Stimulated activated naive CD4-positive, alpha-beta T cell treated with Interleukin-2 at 50 U/mL for 16 hours (primary cell): Measurements from ENCODE around the gene TNIP1.

Source experiments
- DNase-seq: peaks from one replicate; lab custom pipeline; 2025; lab: John Stamatoyannopoulos, UW

Gene TNIP1

DNA sequence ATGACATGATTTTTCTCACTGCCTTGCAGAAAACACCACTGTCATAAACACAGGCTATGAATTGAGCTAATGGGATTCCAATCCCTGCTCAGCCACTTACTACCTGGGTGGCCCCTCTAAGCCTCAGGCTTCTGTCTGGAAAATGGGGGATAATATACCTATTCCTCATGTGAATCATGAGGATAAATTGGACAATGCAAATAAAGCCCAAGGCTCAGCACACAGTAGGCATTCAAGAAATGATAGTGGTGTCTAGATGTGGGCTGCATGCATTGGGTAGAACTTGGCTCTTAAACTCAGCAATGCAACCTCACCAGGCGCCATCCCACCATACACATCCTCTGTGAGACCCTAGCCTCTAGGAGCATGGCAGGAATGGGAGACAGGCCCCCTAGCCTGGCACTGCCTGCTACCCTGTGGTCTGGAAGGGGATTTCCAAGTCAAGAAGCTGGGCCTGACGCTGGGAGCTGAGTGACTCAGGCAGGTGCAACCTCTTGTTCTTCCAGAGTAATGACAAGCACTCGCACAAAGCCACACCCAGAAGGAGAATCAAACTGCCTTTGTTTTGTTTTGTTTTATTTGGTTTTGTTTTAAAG lies 2.3 kb upstream of the TNIP1 start:
- peak; percentile 76 for DNase-seq

DNA sequence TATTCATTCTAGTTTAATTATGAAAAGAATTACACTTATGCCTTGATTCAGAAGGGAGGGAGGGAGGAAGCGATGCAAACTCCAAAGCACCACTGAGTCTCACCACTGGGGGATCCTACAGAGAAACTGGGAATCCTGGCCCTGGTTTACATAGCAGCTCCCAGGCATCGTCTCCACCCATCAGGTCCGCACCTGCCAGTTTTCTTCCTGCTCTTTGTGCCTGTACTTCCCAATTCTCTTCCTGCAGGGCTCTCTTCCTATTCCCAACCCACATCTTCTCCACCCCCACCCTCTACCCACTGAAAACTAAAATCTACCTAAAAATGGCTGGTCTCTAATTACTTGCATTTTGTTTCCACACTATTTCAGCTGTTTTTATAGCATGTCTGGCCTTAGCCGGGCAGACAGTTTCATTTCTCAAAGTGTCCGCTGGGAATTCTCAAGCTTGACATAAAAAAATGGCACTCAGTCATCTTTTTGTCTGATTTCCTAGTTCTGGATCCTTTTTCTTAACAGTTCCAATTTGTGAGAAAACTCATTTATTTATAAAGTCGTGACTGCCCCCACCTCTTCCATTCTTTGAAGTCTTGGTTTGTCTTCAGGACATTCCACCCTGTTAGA lies 1.6 kb upstream of the TNIP1 start:
- DNase-seq = no peak

DNA sequence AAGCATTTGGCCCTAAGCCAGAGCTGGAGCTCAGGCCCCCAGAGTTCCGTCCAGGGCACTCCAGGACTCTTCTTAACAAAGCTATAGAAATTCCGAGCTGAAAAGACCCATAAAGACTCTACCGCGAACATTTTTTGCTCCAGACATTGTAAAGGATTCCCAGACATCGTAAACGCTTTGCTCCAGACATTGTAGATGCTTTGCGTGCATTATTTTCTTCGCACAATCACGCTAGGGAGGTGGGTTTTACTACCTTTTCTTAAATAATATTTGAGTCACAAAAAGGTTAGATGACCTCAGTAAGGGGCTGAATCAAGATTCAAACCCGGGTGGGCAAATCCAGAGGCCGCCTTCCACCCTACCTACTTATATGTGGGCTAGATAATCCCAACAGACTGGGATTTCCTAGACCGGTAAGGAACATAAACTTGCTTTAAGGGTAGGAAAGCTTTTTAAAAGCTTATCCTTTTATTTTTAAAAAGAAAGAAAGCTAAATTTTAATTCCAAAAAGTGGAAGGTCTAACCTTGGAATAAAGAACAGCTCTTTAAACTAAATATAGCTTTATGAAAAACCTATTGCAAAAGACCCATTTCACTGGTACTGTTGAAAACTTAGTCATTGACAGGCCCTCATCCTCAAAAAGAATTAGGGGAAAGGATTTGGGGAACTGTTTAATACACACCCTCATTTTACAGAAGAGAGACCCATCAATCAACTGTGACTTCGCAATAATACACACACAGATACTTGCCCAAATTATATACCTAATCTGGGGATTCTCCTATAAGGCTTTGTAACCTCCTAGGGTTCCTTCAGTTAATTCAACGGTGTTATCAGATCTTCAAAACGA lies 822 bp upstream of the TNIP1 start:
- DNase-seq = peak; percentile 23

DNA sequence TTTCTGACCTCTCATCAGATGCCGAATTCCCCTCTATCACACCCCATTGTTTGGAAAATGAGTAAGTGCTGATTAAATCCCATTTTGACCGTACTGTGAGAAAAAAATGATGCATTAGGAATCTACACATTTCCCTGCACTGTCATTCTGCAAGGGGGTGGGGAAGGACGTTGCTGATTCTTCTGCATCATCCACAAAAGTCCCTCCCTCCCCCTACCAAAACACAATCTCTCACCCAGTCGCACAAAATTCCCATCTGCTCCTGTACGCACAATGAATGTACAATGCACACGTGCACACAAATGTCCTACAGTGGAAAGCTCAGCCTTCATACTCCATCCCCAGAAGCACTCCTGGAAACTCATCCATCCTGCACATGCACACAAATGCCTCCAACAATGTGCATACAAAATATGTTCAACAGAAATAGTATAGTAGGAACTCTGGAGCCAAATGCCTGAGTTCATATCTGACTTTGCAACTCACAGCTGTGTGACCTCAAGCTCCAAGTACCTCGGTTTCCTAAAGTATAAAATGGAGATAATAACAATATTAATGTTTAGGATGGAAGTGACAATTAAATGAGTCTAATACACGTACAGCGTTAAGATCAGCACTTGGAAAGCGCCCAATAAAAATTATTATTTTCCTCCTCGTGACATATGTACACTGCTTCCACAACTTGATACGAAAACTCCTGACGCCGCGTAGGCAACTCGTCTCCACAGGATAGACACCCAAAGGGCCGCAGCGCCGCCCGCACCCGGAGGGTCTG lies 809 bp downstream of the TNIP1 start:
- DNase-seq = peak; percentile 41

DNA sequence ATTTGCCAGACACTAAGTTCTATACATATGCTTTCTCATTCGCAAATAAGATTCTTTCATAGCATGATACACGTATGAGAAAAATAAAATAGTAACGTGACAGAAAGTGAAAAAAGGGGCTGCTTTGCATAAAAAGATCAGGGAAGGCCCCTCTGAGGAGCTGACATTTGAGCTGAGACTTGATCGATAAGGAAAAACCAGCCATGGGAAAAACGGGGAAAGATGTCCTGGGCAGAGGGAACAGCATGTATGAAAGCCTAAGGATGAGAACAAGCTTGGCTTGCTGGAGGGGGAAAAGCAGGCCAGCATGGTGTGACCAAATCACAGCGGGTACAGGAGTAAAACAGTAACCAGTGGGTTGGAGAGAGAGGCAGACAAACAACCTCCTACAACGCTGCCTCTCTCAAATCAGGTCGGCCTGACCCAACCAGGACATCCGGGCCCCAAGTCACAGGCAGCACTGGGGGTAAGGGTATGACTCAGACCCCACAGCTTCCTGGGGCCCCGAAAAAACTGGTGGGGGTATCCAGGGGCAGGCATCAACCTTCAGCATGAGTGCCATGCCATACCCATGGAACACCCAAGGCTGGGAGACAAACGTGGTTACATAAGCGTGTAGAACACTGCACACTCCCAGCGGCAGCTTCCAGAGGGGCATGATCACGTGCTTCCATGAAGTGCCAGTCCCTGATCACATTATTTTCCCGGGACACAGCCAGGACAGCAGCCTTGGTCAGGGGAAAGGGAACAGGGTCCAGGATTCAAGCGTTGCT lies 2.2 kb downstream of the TNIP1 start:
- peak; percentile 83 for DNase-seq

DNA sequence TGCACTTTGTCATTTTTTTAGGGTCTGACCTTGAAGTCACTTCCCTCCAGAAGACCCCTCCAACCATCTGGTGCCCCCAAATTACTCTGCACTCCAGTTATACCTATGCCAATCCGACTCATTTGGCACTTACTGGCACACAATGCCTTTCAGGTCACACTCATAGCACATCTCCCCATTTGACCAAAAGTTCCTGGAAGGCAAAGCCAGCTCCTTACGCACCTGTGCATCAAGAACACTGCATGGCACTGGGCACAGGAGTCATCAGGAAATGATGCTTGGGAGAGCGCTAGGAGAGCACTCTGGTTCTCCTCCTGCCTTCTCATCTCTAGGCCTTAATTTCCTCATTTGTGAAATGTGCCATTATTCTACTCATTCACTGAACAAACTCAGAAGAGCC lies 2.9 kb downstream of the TNIP1 start:
- DNase-seq = no peak

DNA sequence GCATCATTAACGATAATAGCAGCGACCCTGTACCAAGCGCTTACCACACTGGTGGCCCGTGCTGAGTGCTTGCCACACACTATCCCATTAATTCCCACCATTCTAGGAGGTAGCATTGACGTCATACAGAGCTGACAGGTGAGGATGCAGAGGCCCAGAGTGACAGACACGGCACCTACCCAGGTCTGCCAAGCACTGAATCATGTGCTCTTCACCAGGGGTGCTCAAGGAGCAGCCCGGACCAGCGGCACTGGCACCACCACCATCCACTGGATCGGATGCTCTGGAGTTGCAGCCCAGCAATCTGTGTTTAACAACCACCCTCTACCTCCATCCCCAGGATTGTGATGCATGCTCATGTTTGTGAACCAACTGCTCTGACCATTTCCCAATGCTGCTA lies 3.4 kb downstream of the TNIP1 start:
- no peak for DNase-seq

DNA sequence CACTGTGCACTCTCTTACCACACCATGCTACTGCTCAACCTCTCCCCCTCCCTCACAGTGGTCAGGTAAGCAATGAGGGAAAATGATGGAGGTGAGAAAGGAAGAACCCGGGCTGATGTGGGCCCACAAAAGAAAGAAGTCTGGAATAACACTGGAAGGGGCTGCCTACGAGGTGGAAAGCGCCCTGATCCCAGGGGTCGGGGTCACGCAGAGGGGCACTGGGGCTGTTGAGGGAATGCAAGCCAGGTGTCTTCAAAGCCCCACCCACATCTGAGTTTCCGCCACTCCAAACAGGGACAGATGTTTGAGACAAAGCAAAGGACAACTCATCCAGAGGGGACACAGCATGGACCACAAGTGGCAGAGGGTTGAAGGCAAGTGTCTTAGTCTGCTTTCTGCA lies 4.2 kb downstream of the TNIP1 start:
- DNase-seq = no peak

DNA sequence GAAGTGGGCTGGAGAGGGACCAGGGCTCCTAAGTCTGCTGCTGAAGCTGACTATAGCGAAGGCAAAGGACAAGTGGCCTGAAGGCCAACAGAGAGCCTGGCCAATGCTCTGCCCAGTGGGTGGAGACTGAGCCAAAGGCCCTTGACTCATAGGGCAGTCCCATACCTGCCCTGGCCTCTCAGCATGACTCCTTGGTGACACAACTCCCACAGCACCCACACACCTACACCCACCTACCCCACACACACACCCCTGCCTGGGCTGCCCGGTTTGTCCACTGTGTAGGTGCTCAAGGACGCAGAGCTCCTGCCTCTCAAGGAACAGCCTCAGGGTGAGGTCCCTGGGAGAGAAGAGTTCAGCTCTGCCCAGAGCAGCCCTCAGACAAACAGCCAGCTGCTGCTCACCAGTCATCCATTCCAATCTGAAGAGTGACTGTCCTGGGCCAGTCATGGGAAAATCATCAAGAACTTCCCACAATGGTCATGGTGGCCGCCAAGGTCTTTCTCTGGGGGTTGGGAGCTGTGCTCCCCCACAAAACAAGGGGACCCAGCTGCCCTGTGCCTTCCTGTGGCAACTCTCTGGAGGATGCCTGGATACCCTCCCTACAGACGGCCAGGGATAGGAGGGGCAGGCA lies 5.0 kb downstream of the TNIP1 start:
- no peak for DNase-seq

DNA sequence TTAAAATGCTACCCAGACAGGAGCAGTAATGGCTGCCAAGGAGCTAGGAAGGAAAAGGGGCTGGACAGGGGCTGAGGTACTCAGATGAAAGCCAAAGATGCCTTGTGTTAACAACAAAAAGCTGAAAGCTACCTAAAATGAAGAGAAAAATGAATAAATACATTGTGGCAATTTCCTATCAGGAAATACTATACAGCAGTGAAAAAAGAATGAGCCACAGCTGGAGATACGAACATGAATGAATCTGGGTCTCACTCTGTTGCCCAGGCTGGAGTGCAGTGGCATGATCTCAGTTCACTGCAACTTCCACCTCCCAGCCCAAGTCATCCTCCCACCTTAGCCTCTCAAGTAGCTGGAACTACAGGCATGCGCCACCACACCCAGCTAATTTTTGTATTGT lies 6.3 kb downstream of the TNIP1 start:
- no peak for DNase-seq

DNA sequence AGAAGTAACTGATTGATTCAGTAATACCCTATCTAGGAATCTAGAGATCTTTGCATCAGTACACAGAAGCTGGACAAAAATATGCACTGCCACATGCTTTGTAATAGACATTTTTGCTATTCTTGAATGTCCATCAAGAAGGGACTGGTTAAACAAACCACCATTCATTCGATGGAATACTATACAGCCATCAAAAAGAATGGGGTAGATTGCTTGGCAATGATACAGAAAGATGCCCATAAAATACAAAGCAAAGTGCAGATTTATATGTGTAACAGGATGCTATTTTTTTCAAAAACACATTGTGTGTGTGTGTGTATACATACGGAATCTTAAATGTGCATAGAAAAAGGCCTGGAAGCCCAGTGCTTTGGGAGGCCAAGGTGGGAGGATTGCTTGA lies 7.6 kb downstream of the TNIP1 start:
- DNase-seq = no peak

DNA sequence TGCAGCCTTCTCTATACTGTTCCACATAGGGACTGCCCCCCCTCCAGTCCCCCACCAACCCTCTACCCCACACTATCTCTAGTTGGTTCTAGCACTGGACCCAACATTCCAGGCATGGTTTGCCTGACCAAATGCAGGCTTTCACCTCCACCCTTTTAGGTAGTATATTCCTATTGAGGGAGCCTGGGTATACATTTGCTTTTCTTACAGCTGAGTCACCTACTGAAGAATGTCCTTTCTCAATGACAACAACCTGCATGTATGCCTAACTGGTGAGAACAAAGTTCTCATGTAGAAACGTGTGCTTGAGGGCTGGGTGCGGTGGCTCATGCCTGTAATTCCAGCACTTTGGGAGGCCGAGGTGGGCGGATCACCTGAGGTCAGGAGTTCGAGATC lies 8.2 kb downstream of the TNIP1 start:
- no peak for DNase-seq

DNA sequence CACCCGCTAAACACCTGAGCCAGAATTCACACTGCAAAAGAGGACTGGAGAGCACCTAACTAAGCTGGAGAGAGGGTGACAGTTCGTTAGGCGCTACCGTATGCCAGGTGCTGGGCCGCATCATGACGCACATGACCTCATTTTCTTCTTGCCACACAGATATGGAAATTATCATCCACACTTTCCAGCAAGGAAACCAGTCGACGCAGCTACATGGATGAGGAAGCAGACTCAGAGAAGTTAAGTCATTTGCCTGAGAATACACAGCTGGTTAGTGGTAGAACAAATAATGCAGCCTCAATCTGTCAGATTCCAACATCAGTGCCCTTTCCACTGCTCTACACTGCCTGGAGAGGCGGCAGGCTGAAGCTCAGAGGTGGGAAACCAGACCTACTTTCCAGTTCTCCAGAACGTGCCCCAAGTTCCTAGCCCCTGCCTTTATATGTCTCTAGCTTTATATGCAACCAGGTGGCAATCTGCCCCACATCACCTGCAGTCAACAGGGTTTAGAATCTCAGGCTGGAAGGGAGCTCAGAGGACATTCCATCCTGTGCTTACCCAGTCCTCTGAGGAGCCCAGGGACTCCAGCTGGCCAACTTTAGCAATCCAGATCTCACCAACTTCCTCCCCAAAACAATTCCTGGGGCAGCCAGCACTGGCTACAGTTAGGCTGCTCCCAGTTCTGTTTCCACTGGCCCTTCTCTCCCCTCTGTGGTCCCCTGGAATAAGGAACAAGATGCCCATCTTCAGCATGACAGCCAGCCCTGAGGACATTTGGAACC lies 8.8 kb downstream of the TNIP1 start:
- no peak for DNase-seq

DNA sequence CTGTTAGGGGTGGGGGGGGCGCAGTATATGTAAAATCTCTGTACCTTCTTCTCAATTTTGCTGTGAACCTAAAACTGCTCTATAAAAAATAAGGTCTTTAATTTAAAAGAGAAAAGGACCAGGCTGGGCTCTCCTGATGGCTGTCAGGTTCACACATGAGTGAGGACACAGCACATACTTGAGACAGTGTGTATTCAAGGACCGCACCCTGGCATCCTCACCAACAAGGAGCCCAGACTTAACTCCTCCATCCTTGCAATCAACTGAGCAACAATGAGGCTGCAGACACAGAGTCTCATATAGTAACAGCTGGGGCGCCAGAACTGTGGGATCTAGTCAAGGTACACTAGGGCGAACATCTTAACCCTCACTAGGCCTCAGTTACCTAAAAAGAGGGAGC lies 9.8 kb downstream of the TNIP1 start:
- DNase-seq = no peak

DNA sequence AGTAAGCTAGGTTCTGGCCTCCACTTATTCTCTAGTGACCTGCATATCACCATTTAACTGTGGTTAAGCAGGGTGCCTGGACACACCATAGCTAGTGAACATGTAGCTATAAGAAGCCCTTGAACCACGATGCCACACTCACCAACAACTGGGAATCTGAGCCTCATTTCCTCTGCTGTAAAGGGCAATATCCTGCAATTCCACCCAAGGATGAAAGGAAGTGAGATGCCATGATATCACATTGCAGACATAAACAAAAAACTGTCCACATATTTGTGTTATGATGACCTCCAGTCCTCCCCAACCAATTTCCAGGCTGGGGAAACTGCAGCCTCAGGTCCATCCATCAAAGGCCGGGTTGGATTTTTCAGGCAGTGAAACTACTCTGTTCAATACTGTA lies 10.4 kb downstream of the TNIP1 start:
- DNase-seq = no peak

DNA sequence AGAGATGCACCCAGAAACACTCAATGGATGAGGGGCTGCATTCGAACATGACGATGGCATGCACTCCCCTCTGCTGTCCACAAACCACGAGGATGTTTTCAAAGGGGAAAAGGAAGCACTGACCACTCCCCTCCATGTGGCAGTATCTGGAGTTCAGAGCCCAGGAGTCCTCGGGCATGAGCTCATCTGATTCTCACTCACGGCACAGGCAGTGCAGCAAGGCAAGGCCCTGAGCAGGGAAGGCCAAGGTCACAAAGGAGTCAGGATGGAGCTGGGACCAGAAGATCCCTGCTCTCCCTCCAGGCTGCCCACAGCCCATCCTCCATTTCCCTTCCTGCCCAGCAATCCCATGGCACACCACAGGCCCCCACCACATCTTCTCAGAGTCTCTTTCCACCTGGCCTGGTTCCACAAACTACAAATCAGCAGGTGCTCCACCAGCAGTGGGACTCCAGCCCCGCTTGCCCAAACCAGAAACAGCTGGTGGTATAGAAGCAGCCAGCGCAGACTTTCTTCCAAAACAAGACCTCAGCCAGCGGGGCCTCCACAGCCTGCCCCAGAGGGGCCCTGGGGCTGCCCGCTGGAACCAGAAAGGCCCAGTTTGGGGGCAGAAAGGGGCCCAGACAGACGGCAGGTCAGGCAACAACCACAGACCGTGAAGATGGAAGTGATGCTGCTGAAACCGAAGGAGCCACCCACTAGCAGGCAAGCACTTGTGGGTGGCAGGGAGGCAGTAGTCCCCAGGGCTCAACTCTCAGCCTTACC lies 12.2 kb downstream of the TNIP1 start:
- peak; percentile 47 for DNase-seq

DNA sequence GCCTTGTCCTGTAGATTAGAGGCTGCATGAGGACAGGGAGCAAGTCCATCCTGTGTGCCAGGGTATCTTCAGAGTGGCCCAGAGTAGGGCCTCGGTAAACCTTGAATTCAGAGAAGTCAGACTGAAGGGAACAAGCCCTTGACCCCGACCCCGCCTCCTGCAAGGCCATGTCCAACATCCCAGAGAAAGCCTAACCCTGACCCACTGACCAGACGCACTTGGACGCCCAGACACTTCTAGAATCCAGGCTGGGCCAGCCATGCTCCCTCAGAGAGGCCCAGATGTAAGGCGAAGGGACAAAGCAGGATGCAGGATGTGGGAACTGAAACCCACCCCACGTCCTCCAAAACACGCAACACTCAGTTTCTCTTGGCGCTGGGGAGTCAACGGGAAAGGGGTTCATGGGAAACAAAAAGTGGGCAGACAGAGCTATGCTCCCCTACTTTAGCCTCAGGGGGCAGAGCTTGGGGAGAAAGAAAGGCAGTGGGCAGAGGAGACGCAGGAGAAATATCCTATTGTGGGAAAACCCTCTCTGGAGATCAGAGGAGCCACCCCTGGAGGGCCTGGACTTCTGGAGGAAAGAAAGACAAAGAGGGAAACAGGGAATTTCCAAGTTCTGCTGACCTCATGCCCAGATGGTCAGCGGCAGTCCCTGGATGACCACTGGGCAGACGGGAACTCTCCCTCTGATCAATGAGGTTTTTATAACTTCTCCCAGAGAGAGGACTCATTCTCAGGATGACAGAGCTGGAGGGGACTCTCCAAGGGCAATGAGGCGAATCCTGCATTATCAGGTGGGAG lies 13.0 kb downstream of the TNIP1 start:
- no peak for DNase-seq

DNA sequence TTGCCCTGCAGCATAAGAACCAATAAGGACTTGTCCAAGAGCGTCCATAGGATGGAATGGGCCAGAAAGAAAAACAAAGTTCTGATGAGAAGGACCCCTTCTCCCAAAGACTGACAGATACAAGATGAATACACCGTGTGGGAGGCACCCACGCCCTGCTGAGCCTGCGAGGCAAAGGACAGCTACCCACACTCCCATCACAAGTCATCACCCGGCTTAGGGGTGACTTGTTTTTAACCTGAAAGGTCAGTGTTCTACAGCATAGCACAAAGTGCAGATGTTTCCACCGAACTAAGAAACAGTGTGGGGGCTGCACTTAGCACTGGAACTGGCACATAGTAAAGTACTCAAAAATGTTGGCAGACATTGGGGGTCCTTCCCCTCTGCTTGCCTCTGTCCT lies 13.9 kb downstream of the TNIP1 start:
- no peak for DNase-seq

DNA sequence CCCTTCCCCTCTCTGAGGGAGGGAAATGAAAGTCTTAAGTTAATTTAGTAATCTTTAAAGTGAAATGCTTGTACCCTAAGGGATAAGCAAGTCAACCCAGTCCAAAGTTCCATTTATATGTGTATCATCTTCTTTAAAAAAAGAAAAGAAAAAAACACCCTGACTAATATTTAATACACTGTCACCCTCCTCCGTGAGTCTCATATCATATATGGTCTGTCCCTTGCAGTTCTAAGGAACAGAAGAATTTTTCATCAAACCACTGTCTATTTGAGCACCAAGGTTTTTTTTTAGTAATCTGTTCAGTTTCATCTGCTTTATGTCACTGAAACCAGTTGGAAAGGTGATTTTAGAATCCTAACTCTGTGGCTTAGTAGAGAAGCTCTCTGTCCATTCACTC lies 15.2 kb downstream of the TNIP1 start:
- DNase-seq = no peak
